IPS-NIHi7 (cell line): ENCODE data around the gene MYD88.
"Not testable (repeated sequence)": the region's sequence is repeated elsewhere in the genome, so short reads cannot be mapped to it uniquely, and the experiment has no call there.

Source experiments
- DNase-seq: peaks from one replicate; pipeline ENCODE4 v3.0.0; 2012; ENCODE audit warnings: mixed read lengths; ENCODE audit errors: extremely low spot score

The MYD88 gene

GRCh38 chr3:38142959-38143358, 4.5 kb downstream of the MYD88 start:
- no peak for DNase-seq

- no peak for DNase-seq
Measured at GRCh38 chr3:38143511-38143910, 5.0 kb downstream of the MYD88 start.

GRCh38 chr3:38146504-38146903, 8.0 kb downstream of the MYD88 start:
- DNase-seq = no peak

GRCh38 chr3:38147421-38147820, 9.0 kb downstream of the MYD88 start:
- DNase-seq = no peak

GRCh38 chr3:38148311-38148882, 9.9 kb downstream of the MYD88 start:
- DNase-seq = no peak

- DNase-seq = no peak
Measured at GRCh38 chr3:38149708-38150107, 11.2 kb downstream of the MYD88 start.

- peak; percentile 17 for DNase-seq
Measured at GRCh38 chr3:38150780-38151528, 12.5 kb downstream of the MYD88 start.

- no peak for DNase-seq
Measured at GRCh38 chr3:38151667-38152265, 13.3 kb downstream of the MYD88 start.

- no peak for DNase-seq
Measured at GRCh38 chr3:38152609-38153008, 14.1 kb downstream of the MYD88 start.

- DNase-seq = no peak
Measured at GRCh38 chr3:38153221-38153620, 14.8 kb downstream of the MYD88 start.

GRCh38 chr3:38154033-38154494, 15.6 kb downstream of the MYD88 start:
- DNase-seq = no peak

GRCh38 chr3:38154625-38155255, 16.3 kb downstream of the MYD88 start:
- no peak for DNase-seq

GRCh38 chr3:38155825-38156224, 17.4 kb downstream of the MYD88 start:
- DNase-seq = no peak

- DNase-seq = no peak
Measured at GRCh38 chr3:38157117-38157516, 18.7 kb downstream of the MYD88 start.

GRCh38 chr3:38157595-38157994, 19.1 kb downstream of the MYD88 start:
- DNase-seq = no peak

GRCh38 chr3:38158472-38158871, 20.0 kb downstream of the MYD88 start:
- DNase-seq = no peak

GRCh38 chr3:38160704-38161103, 22.2 kb downstream of the MYD88 start:
- DNase-seq = not testable (repeated sequence)

- DNase-seq = no peak
Measured at GRCh38 chr3:38163117-38163840, 24.8 kb downstream of the MYD88 start.

- no peak for DNase-seq
Measured at GRCh38 chr3:38163841-38164642, 25.6 kb downstream of the MYD88 start.

GRCh38 chr3:38164643-38164951, 26.1 kb downstream of the MYD88 start:
- DNase-seq = no peak
